OCI-LY7 (cell line): ENCODE measurements around the gene CLDN9.

Source experiments
- CTCF ChIP-seq: fragments of 200-600 bp; sonication (generic); conservative IDR thresholded peaks from 2 replicates; pipeline ENCODE4 v1.5.1; 2014; ENCODE audit warnings: mild to moderate bottlenecking, antibody characterized with exemption, low read length, moderate library complexity, mixed read lengths
- EZH2phosphoT487 ChIP-seq: fragments of 200-600 bp; sonication (generic); IDR thresholded peaks from 2 replicates; pipeline ENCODE4 v1.6.1; 2018; ENCODE audit warnings: low read depth, borderline replicate concordance, mild to moderate bottlenecking, mixed run types, antibody characterized with exemption, low read length, moderate library complexity, mixed read lengths

GRCh38 chr16:2996298-2996697 lies 16.4 kb upstream of the CLDN9 start:
- TF ChIP-seq CTCF (no peak), EZH2phosphoT487 (no peak)
